Suppressor macrophage treated with lipopolysaccharide for 4 hours (primary cell): ENCODE results near the gene AKAP10.

ENCODE experiments used
- DNase-seq: peaks from one replicate; pipeline ENCODE4 v3.0.0-alpha.2; 2020

AKAP10 gene

GRCh38 chr17:19857640-19858039 lies 120.0 kb downstream of the AKAP10 start:
- no peak for DNase-seq
